Endothelial cell of umbilical vein (primary cell): Measurements from ENCODE around the gene MDH1. TPM values are rescaled to one million over a fixed set of nuclear protein-coding genes. Genes with fewer than 3 reads are reported as not detected.

Source experiments
- BruUV-seq: library from RNA; stranded (reverse); fragments of 400-500 nt; replicated peaks from 2 replicates; lab custom pipeline; 2021; lab: Mats Ljungman, UMichigan
- CTCF ChIA-PET: fragments of 300-600, 350-600 bp; sonication (Branson Sonifier 250); formaldehyde crosslinking; loops from one replicate; lab custom pipeline; 2021; ENCODE audit warnings: antibody characterized with exemption, inconsistent platforms; lab: Charles Lee
- POLR2A ChIA-PET: fragments of 300-600, 350-600 bp; sonication (Branson Sonifier 250); formaldehyde crosslinking; loops from one replicate; lab custom pipeline; 2021; ENCODE audit warnings: antibody characterized with exemption, inconsistent platforms; lab: Charles Lee
- DNase-seq: peaks from one replicate; pipeline ENCODE4 v3.0.0-alpha.2; 2011; ENCODE audit warnings: low read depth, low spot score
- FAIRE-seq: peaks from 2 replicates; lab custom pipeline; 2011; peaks lifted over from hg19 to GRCh38; lab: Jason Lieb, UNC
- H2AFZ ChIP-seq: 2 replicates; pipeline ENCODE4 v1.6.0; 2012; ENCODE audit warnings: low read depth, low read length, control low read depth, inconsistent platforms
- H3K27ac ChIP-seq: 2 replicates; pipeline ENCODE4 v1.5.1; 2011; ENCODE audit warnings: low read depth, mild to moderate bottlenecking, control low read depth, low read length, moderate library complexity; ENCODE audit not compliant: insufficient read depth
- H3K27me3 ChIP-seq, 2 experiments: 2 replicates each; pipeline versions ENCODE4 v1.6.0 to v1.6.1; 2011; ENCODE audit warnings: low read length in 2 of 2, mixed read lengths in 1 of 2; ENCODE audit not compliant: control insufficient read depth in 2 of 2, insufficient read depth in 2 of 2
- H3K36me3 ChIP-seq, 2 experiments: 2 replicates in 1 of 2; 3 replicates in 1 of 2; pipeline ENCODE4 v1.5.1; 2011; ENCODE audit warnings: low read length in 2 of 2, mild to moderate bottlenecking in 1 of 2, moderate library complexity in 1 of 2; ENCODE audit not compliant: control insufficient read depth in 2 of 2, insufficient read depth in 2 of 2; ENCODE audit errors: extremely low read depth in 1 of 2
- H3K4me1 ChIP-seq: 3 replicates; pipeline ENCODE4 v1.5.1; 2011; ENCODE audit warnings: mild to moderate bottlenecking, low read length; ENCODE audit not compliant: control insufficient read depth, insufficient read depth; ENCODE audit errors: extremely low read depth
- H3K4me2 ChIP-seq: 2 replicates; pipeline ENCODE4 v1.6.1; 2011; ENCODE audit warnings: low read length, control low read depth, mixed read lengths; ENCODE audit not compliant: insufficient read depth
- H3K4me3 ChIP-seq, 3 experiments: fragments of 200-600 bp in 1 of 3; sonication (generic), shearing (Covaris generic) in 1 of 3; replicated peaks in 1 of 3; 2 replicates each; pipeline ENCODE4 v1.5.1; 2011 to 2016; ENCODE audit warnings: control low read depth in 3 of 3, low read length in 3 of 3, mild to moderate bottlenecking in 2 of 3, inconsistent platforms in 1 of 3, low read depth in 1 of 3, moderate library complexity in 1 of 3; ENCODE audit not compliant: insufficient read depth in 1 of 3
- H3K79me2 ChIP-seq: 2 replicates; pipeline ENCODE4 v1.6.0; 2012; ENCODE audit warnings: low read length, inconsistent platforms; ENCODE audit not compliant: control insufficient read depth, insufficient read depth
- H3K9ac ChIP-seq: replicated peaks from 2 replicates; pipeline ENCODE3; 2011; ENCODE audit warnings: low read length, control low read depth; ENCODE audit not compliant: insufficient read depth; ENCODE audit errors: extremely low read depth
- H3K9me1 ChIP-seq: replicated peaks from 3 replicates; pipeline ENCODE4 v1.6.0; 2011; ENCODE audit warnings: mild to moderate bottlenecking, low read length; ENCODE audit not compliant: control insufficient read depth, insufficient read depth; ENCODE audit errors: extremely low read depth
- H3K9me3 ChIP-seq: replicated peaks from 2 replicates; pipeline ENCODE4 v1.5.1; 2012; ENCODE audit warnings: low read length, inconsistent platforms; ENCODE audit not compliant: control insufficient read depth, insufficient read depth
- H4K20me1 ChIP-seq: replicated peaks from 2 replicates; pipeline ENCODE3; 2011; ENCODE audit warnings: mild to moderate bottlenecking, low read length; ENCODE audit not compliant: control insufficient read depth, insufficient read depth; ENCODE audit errors: extremely low read depth
- CTCF ChIP-seq, 2 donors: IDR thresholded peaks; 1 replicate in 1 of 2; 2 replicates in 1 of 2; pipeline ENCODE4 v1.5.1; 2011; ENCODE audit warnings: low read length in 2 of 2, mild to moderate bottlenecking in 2 of 2, moderate library complexity in 2 of 2, control low read depth in 1 of 2, inconsistent platforms in 1 of 2, low read depth in 1 of 2; ENCODE audit not compliant: insufficient read depth in 1 of 2; ENCODE audit errors: extremely low read depth in 1 of 2
- EZH2 ChIP-seq: IDR thresholded peaks from 2 replicates; pipeline ENCODE4 v1.6.1; 2012; ENCODE audit warnings: borderline replicate concordance, low read depth, mild to moderate bottlenecking, moderate library complexity, low read length, inconsistent platforms; ENCODE audit not compliant: severe bottlenecking
- FOS ChIP-seq: IDR thresholded peaks from 2 replicates; pipeline ENCODE4 v1.6.1; 2011; ENCODE audit warnings: mild to moderate bottlenecking, low read length, moderate library complexity, borderline replicate concordance; ENCODE audit not compliant: insufficient read depth
- GATA2 ChIP-seq: IDR thresholded peaks from 2 replicates; pipeline ENCODE4 v1.7.0; 2011; ENCODE audit warnings: low read depth, mild to moderate bottlenecking, moderate library complexity, mixed read lengths, low read length; ENCODE audit not compliant: insufficient read length, insufficient read depth
- JUN ChIP-seq: IDR thresholded peaks from 2 replicates; pipeline ENCODE4 v1.6.1; 2011; ENCODE audit warnings: borderline replicate concordance, low read depth; ENCODE audit not compliant: insufficient read length, insufficient read depth
- MAX ChIP-seq: IDR thresholded peaks from 2 replicates; pipeline ENCODE4 v1.6.1; 2011; ENCODE audit not compliant: insufficient read depth, insufficient read length
- MYC ChIP-seq: IDR thresholded peaks from one replicate; pipeline ENCODE4 v1.6.1; 2011; ENCODE audit warnings: mild to moderate bottlenecking, low read depth, low read length
- POLR2A ChIP-seq: IDR thresholded peaks from 2 replicates; pipeline ENCODE4 v1.6.1; 2012; ENCODE audit warnings: low read depth, mild to moderate bottlenecking, control low read depth, low read length
- POLR2AphosphoS5 ChIP-seq: IDR thresholded peaks from 2 replicates; pipeline ENCODE4 v1.6.1; 2012; ENCODE audit warnings: low read depth, mild to moderate bottlenecking, control low read depth, low read length, moderate library complexity; ENCODE audit not compliant: insufficient read depth
- dilution Hi-C: fragments of 300-500 bp; cut with MboI; formaldehyde crosslinking; loops from one replicate; pipeline ENCODE4 v1.15.0; 2019; ENCODE audit warnings: low sequenced_read_pairs; ENCODE audit not compliant: extremely low pct_ligation_motif_present
- intact Hi-C: fragments of 100-400 bp; cut with micrococcal nuclease; formaldehyde crosslinking; loops from one replicate; pipeline ENCODE4 v1.10.0; 2022
- polyA plus RNA-seq, 4 experiments: library from polyadenylated mRNA; depleted of rRNA in 3 of 4; stranded (reverse) in 3 of 4; unstranded in 1 of 4; fragments of >200 nt; gene quantifications; 2 replicates each; pipeline versions ENCODE4 v1.2.1 to v1.2.3, GENCODE V29; 2011 to 2012; ENCODE audit warnings: missing spikeins in 1 of 4
- total RNA-seq: library from RNA; stranded (reverse); gene quantifications from 2 replicates; pipeline ENCODE4 v1.2.3, GENCODE V29; 2021

The MDH1 gene
- total and polyA plus RNA-seq, 2 donors (not counting 3 experiments of a cell fraction or from before 2014, with no cell fraction given) = 107 to 121 TPM

- Histone ChIP-seq H3K9me1 (no peaks in the 10 kb centered on the region), H3K27ac (no peak overlapping the region), H3K4me3 (no peak overlapping the region), H3K4me2 (no peak overlapping the region), H4K20me1 (no peaks in the 10 kb centered on the region), H3K27me3 (peaks cover 3 to 6% of the 10 kb centered on the region in 2 experiments), H3K9ac (no peak overlapping the region), H3K36me3 (no peaks in the 10 kb centered on the region), H3K9me3 (no peaks in the 10 kb centered on the region), H3K79me2 (no peaks in the 10 kb centered on the region), H2AFZ (no peak overlapping the region), H3K4me1 (no peaks in the 10 kb centered on the region)
- intact Hi-C loops = no loop called here
- TF ChIP-seq EZH2 (no peak), GATA2 (no peak), POLR2A (no peak), MAX (no peak), MYC (no peak), POLR2AphosphoS5 (no peak), CTCF (IDR thresholded peaks at IDR 0.05; ENCODE audit: extremely low read depth in 1 of 2, insufficient read depth in 1 of 2, low read depth in 1 of 2, low read length in 2 of 2) (no peak), FOS (no peak), JUN (no peak)
- no peak for FAIRE-seq
- BruUV-seq = no TSS peak
- ChIA-PET POLR2A (no interaction called here), CTCF (interaction anchor here (1.5 kb wide), 1 partner anchor 16 kb away, joined by 3 read pairs; no protein-coding TSS in a partner anchor)
- dilution Hi-C loops = no loop called here
- no peak for DNase-seq
Observed at GRCh38 chr2:63619328-63619727, 30.6 kb downstream of the MDH1 start.
